Mesenchymal stem cell (in vitro differentiated cells and primary cell): ENCODE data around the gene GPR161.

Experiments used
- DNase-seq: peaks from one replicate; pipeline ENCODE4 v3.0.0-alpha.2; 2013
- H2AFZ ChIP-seq: one replicate; pipeline ENCODE4 v1.6.1; 2013; ENCODE audit warnings: low read depth, mild to moderate bottlenecking, control low read depth, inconsistent platforms, low read length, moderate library complexity
- H2AK5ac ChIP-seq: 2 replicates; pipeline ENCODE4 v1.6.1; 2013; ENCODE audit warnings: low read length, moderate library complexity, mild to moderate bottlenecking, inconsistent platforms; ENCODE audit not compliant: severe bottlenecking
- H2BK120ac ChIP-seq: one replicate; pipeline ENCODE4 v1.6.1; 2013; ENCODE audit warnings: low read depth, mild to moderate bottlenecking, inconsistent platforms, low read length, moderate library complexity
- H2BK12ac ChIP-seq, 2 experiments: one replicate each; pipeline ENCODE4 v1.6.1; 2013; ENCODE audit warnings: inconsistent platforms in 2 of 2, low read length in 2 of 2, mild to moderate bottlenecking in 2 of 2, moderate library complexity in 2 of 2, control low read depth in 1 of 2
- H2BK15ac ChIP-seq: one replicate; pipeline ENCODE4 v1.6.1; 2013; ENCODE audit warnings: mild to moderate bottlenecking, low read depth, inconsistent platforms; ENCODE audit not compliant: poor library complexity, severe bottlenecking
- H2BK5ac ChIP-seq: 2 replicates; pipeline ENCODE4 v1.6.1; 2013; ENCODE audit warnings: low read depth, mild to moderate bottlenecking, low read length, control low read depth, inconsistent platforms; ENCODE audit not compliant: poor library complexity, severe bottlenecking
- H3K14ac ChIP-seq, 2 experiments: one replicate each; pipeline ENCODE4 v1.6.1; 2013; ENCODE audit warnings: inconsistent platforms in 2 of 2, low read length in 2 of 2, control low read depth in 1 of 2, mild to moderate bottlenecking in 1 of 2, moderate library complexity in 1 of 2
- H3K18ac ChIP-seq, 2 experiments: one replicate each; pipeline ENCODE4 v1.6.1; 2013; ENCODE audit warnings: inconsistent platforms in 2 of 2, low read length in 2 of 2, control low read depth in 1 of 2, low read depth in 1 of 2, mild to moderate bottlenecking in 1 of 2
- H3K23ac ChIP-seq, 2 experiments: one replicate each; pipeline ENCODE4 v1.6.1; 2013; ENCODE audit warnings: inconsistent platforms in 2 of 2, low read length in 2 of 2, mild to moderate bottlenecking in 2 of 2, moderate library complexity in 2 of 2, control low read depth in 1 of 2
- H3K27ac ChIP-seq: 2 replicates; pipeline ENCODE4 v1.5.1; 2013; ENCODE audit warnings: mild to moderate bottlenecking, moderate library complexity, low read length, control low read depth, inconsistent platforms; ENCODE audit not compliant: poor library complexity, severe bottlenecking
- H3K27me3 ChIP-seq, 2 experiments: 2 replicates each; pipeline versions ENCODE4 v1.6.1 to v1.7.0; 2013; ENCODE audit warnings: low read length in 2 of 2, mild to moderate bottlenecking in 2 of 2, moderate library complexity in 2 of 2, control low read depth in 1 of 2, inconsistent platforms in 1 of 2; ENCODE audit not compliant: control insufficient read depth in 1 of 2, insufficient read depth in 1 of 2
- H3K36me3 ChIP-seq, 2 experiments: 2 replicates each; pipeline versions ENCODE4 v1.6.1 to v1.7.0; 2013; ENCODE audit warnings: low read length in 2 of 2, control low read depth in 1 of 2, inconsistent platforms in 1 of 2, low read depth in 1 of 2, mild to moderate bottlenecking in 1 of 2; ENCODE audit not compliant: insufficient read depth in 2 of 2, control insufficient read depth in 1 of 2
- H3K4ac ChIP-seq, 2 experiments: one replicate each; pipeline ENCODE4 v1.6.1; 2013; ENCODE audit warnings: inconsistent platforms in 2 of 2, low read length in 2 of 2, mild to moderate bottlenecking in 2 of 2, moderate library complexity in 2 of 2, control low read depth in 1 of 2, low read depth in 1 of 2
- H3K4me1 ChIP-seq: 2 replicates; pipeline ENCODE4 v1.6.1; 2013; ENCODE audit warnings: low read depth, low read length, control low read depth; ENCODE audit not compliant: control insufficient read depth, insufficient read depth
- H3K4me2 ChIP-seq: 2 replicates; pipeline ENCODE4 v1.6.1; 2013; ENCODE audit warnings: low read length, mild to moderate bottlenecking, inconsistent platforms; ENCODE audit not compliant: poor library complexity, severe bottlenecking
- H3K4me3 ChIP-seq, 2 experiments: 2 replicates each; pipeline versions ENCODE4 v1.5.1 to v1.7.0; 2013; ENCODE audit warnings: low read length in 2 of 2, mild to moderate bottlenecking in 2 of 2, control low read depth in 1 of 2, low read depth in 1 of 2; ENCODE audit not compliant: insufficient read depth in 1 of 2
- H3K79me1 ChIP-seq: replicated peaks from 2 replicates; pipeline ENCODE4 v1.6.1; 2013; ENCODE audit warnings: mild to moderate bottlenecking, control low read depth, low read length, inconsistent platforms; ENCODE audit not compliant: poor library complexity, severe bottlenecking
- H3K9ac ChIP-seq: 2 replicates; pipeline ENCODE4 v1.7.0; 2013; ENCODE audit warnings: mild to moderate bottlenecking, low read length, moderate library complexity
- H3K9me3 ChIP-seq: 2 replicates; pipeline ENCODE4 v1.7.0; 2013; ENCODE audit warnings: mild to moderate bottlenecking, low read length; ENCODE audit not compliant: control insufficient read depth
- H4K8ac ChIP-seq: one replicate; pipeline ENCODE4 v1.6.1; 2013; ENCODE audit warnings: inconsistent platforms, mild to moderate bottlenecking, low read length, moderate library complexity
- H4K91ac ChIP-seq: one replicate; pipeline ENCODE4 v1.6.1; 2013; ENCODE audit warnings: mild to moderate bottlenecking, low read length, inconsistent platforms
- WGBS: methylation state at CpG from one replicate; pipeline ENCODE4 v1.1.7; 2013; ENCODE audit warnings: mixed read lengths; 5-methylcytosine and 5-hydroxymethylcytosine counted together

GPR161 gene

GRCh38 chr1:168137515-168137821 is 738 bp upstream of the GPR161 start:
- Histone ChIP-seq H3K9me3 (no peaks in the 10 kb centered on the region), H2BK12ac (no peak overlapping the region)

DNA sequence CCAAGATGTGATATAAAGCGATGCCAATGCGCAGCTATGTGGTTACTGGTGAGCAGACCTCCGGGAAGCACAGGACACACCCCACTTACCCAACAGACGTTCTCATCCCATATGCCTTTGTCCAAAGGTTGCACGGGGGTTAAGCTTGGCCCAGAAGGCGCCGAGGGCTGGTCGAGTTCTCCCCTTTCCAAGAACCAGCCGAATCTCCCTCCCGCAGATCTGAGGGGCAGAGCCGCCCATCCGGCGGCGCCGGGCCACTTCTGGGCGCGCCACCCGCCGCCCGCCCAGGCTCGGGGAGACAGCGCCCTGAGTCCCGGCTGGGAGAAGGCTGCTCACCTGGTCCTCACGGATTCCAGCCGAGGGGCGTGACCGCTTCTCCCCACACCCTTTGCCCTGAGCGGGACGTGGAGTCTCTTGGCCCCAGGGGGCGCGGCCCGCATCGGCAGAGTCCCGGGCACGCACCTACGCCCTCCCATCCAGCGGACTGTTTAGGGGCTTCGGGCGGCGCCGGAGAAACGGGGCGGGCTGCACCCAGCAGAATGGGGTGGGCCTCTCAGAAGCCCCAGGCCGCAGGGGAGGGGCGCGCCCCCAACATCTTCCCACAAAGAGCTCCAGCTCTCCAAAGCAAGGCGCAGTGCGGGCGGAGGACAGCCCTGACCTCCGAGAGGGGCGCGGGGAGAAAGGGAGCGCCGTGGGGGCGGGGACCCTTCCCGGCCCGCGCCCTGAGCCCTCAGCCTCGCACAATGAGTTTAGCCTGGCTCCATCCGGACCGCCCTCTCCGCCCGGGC is 615 bp downstream of the GPR161 start:
- Histone ChIP-seq H2AFZ (peak overlapping the region; percentile 86), H2BK120ac (peak overlapping the region; percentile 86), H3K36me3 (no peaks in the 10 kb centered on the region), H3K14ac (peak overlapping the region in 1 of 2 experiments; percentile 69), H3K4ac (peak overlapping the region in 1 of 2 experiments; percentile 55), H3K9ac (peak overlapping the region; percentile 64), H3K27me3 (no peaks in the 10 kb centered on the region), H2BK12ac (peak overlapping the region in 1 of 2 experiments; percentile 13), H2AK5ac (no peak overlapping the region), H4K91ac (no peak overlapping the region), H3K4me1 (peaks cover 7% of the 10 kb centered on the region), H3K4me2 (peak overlapping the region; percentile 54), H3K18ac (peak overlapping the region; percentile 66 to 70), H3K27ac (no peak overlapping the region), H3K4me3 (peak overlapping the region; percentile 82 to 84), H2BK5ac (no peak overlapping the region), H4K8ac (peak overlapping the region; percentile 76), H2BK15ac (no peak overlapping the region), H3K23ac (peak overlapping the region in 1 of 2 experiments; percentile 65), H3K9me3 (no peaks in the 10 kb centered on the region), H3K79me1 (peaks cover 2% of the 10 kb centered on the region)
- WGBS = 2% methylated on average over 47 of the region's 63 CpGs
- DNase-seq = peak; percentile 16

More at GRCh38 chr1:168137515-168137821, 738 bp upstream of the GPR161 start:
- Histone ChIP-seq H2BK120ac (no peak overlapping the region), H3K27me3 (no peaks in the 10 kb centered on the region), H2AFZ (peak overlapping the region; percentile 78), H3K4me1 (peaks cover 7% of the 10 kb centered on the region), H3K23ac (no peak overlapping the region), H3K27ac (peak overlapping the region; percentile 9), H3K9ac (peak overlapping the region; percentile 88), H3K18ac (peak overlapping the region in 1 of 2 experiments; percentile 34), H2BK5ac (no peak overlapping the region), H2AK5ac (no peak overlapping the region), H3K4ac (no peak overlapping the region), H3K14ac (no peak overlapping the region), H3K79me1 (no peaks in the 10 kb centered on the region), H2BK15ac (no peak overlapping the region), H3K4me3 (peak overlapping the region; percentile 82 to 97), H3K4me2 (peak overlapping the region; percentile 81), H4K91ac (no peak overlapping the region), H3K36me3 (no peaks in the 10 kb centered on the region), H4K8ac (no peak overlapping the region)
- DNase-seq = no peak
- WGBS = 0% methylated on average over 1 of the region's 6 CpGs

DNA sequence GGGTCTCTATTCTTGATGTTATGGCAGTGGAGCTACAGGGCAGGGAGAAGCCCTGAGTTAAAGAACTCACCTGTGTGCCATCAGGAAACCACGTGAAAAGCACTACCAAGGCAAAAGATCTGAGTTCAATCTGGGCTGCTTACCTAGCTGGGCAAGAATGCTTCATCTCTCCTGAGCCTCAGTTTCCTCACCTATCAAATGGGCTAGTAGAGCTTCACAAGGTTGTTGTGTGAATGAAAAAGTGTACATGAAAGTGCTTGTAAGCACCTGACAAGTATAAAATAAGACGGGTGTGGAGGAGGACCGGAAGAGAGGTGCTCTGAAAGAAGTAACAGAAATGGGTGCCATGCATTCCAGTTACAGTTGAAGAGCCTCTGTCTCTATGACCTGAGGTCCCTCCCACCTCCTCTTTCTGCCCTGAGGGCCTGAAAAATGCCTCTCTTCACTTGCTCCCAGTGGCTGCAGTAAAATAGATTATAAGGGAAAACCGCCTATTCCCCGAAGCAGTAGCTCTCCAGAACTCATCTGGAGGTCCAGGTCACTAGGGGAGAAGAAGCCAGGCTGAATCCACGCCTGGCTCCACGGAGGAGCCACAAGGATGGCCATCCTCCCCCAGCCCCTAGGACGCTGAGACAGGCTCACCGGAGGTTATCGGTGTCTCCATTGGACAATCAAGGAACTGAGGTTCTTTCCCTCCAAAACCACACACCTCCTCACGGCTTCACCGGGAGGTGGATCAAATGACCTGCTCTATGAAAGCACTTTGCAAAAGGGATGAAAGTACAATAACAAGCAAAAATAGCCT is 1.4 kb downstream of the GPR161 start:
- H3K14ac ChIP-seq = no peak overlapping the region
- H4K91ac ChIP-seq = no peak overlapping the region
- no peak overlapping the region for H3K4ac ChIP-seq
- peak; percentile 4 for DNase-seq
- H3K9me3 ChIP-seq = no peaks in the 10 kb centered on the region
- no peak overlapping the region for H3K23ac ChIP-seq
- H2BK5ac ChIP-seq = no peak overlapping the region
- H2BK120ac ChIP-seq = no peak overlapping the region
- H3K4me3 ChIP-seq = peak overlapping the region; percentile 82 to 84
- no peak overlapping the region for H2AK5ac ChIP-seq
- no peaks in the 10 kb centered on the region for H3K27me3 ChIP-seq
- no peak overlapping the region for H3K27ac ChIP-seq
- H3K79me1 ChIP-seq = peaks cover 9% of the 10 kb centered on the region
- peak overlapping the region; percentile 64 for H3K9ac ChIP-seq
- H2BK12ac ChIP-seq = no peak overlapping the region
- no peak overlapping the region for H4K8ac ChIP-seq
- 52% methylated on average over 11 of the region's 12 CpGs for WGBS
- no peak overlapping the region for H2AFZ ChIP-seq
- H3K4me2 ChIP-seq = peak overlapping the region; percentile 54
- H3K4me1 ChIP-seq = peaks cover 7% of the 10 kb centered on the region
- H2BK15ac ChIP-seq = no peak overlapping the region
- H3K18ac ChIP-seq = no peak overlapping the region
- H3K36me3 ChIP-seq = peaks cover 0 to 6% of the 10 kb centered on the region in 2 experiments

- peaks cover 7% of the 10 kb centered on the region for H3K4me1 ChIP-seq
- no peak for DNase-seq
- no peak overlapping the region for H2BK15ac ChIP-seq
- no peaks in the 10 kb centered on the region for H3K27me3 ChIP-seq
- H4K91ac ChIP-seq = no peak overlapping the region
- 93% methylated on average over 6 of the region's 7 CpGs for WGBS
- no peak overlapping the region for H2BK120ac ChIP-seq
- no peak overlapping the region for H2BK12ac ChIP-seq
- H3K9ac ChIP-seq = no peak overlapping the region
- no peaks in the 10 kb centered on the region for H3K9me3 ChIP-seq
- no peak overlapping the region for H3K18ac ChIP-seq
- peaks cover 15% of the 10 kb centered on the region for H3K79me1 ChIP-seq
- no peak overlapping the region for H2AK5ac ChIP-seq
- no peak overlapping the region for H4K8ac ChIP-seq
- no peak overlapping the region for H3K4me3 ChIP-seq
- peaks cover 3 to 12% of the 10 kb centered on the region in 2 experiments for H3K36me3 ChIP-seq
- no peak overlapping the region for H2AFZ ChIP-seq
- no peak overlapping the region for H3K4ac ChIP-seq
- no peak overlapping the region for H2BK5ac ChIP-seq
- H3K4me2 ChIP-seq = peak overlapping the region; percentile 38
- no peak overlapping the region for H3K14ac ChIP-seq
- H3K23ac ChIP-seq = no peak overlapping the region
- H3K27ac ChIP-seq = peak overlapping the region; percentile 36
These were observed 2.1 kb downstream of the GPR161 start for GRCh38 chr1:168134642-168135041.
